Colonic mucosa (tissue), 4 donors: ENCODE results near the gene COPZ1. TPM values are rescaled to one million over a fixed set of nuclear protein-coding genes. Genes with fewer than 3 reads are reported as not detected.

Experiments used
- DNase-seq: peaks from one replicate; pipeline ENCODE4 v3.0.0-alpha.2; 2020
- H3K27ac ChIP-seq: fragments of 200-600 bp; one replicate; pipeline ENCODE4 v1.8.0; 2021
- H3K27me3 ChIP-seq: fragments of 200-600 bp; one replicate; pipeline ENCODE4 v1.8.0; 2021
- H3K36me3 ChIP-seq: fragments of 200-600 bp; one replicate; pipeline ENCODE4 v1.8.0; 2021
- H3K4me1 ChIP-seq: fragments of 200-600 bp; one replicate; pipeline ENCODE4 v1.8.0; 2021; ENCODE audit warnings: mild to moderate bottlenecking
- H3K4me3 ChIP-seq: fragments of 200-600 bp; one replicate; pipeline ENCODE4 v1.8.0; 2021
- H3K9ac ChIP-seq, 2 donors: one replicate each; pipeline ENCODE4 v1.7.0; 2013; ENCODE audit warnings: control low read depth in 2 of 2, low read depth in 2 of 2, low read length in 2 of 2
- H3K9me3 ChIP-seq: fragments of 200-600 bp; one replicate; pipeline ENCODE4 v1.8.0; 2021
- intact Hi-C: fragments of 100-400 bp; cut with DNase I; formaldehyde crosslinking; loops from one replicate; pipeline ENCODE4 v1.14.1; 2022
- total RNA-seq, 2 donors: library from RNA; stranded (reverse); fragmentation: NEBNext Ultra II Directional in 1 of 2; extraction: Animal tissue kit (Norgen Biotek cat#: 25700) in 1 of 2; gene quantifications; one replicate each; pipeline ENCODE4 v1.2.1, GENCODE V29; 2021
- TF ChIP-seq, protein P1 (sequence below): fragments of 200-600 bp; IDR thresholded peaks from one replicate; pipeline ENCODE4 v1.8.0; 2022; ENCODE audit warnings: antibody characterized with exemption, mild to moderate bottlenecking
- donor health status: healthy.
- donor health status: DM: no; HTN: no; CAD: no.
- donor health status: DM: no; HTN: no; CAD: no.

COPZ1 gene
- total RNA-seq, 2 donors from 2014 or later: 164 to 173 TPM

DNA sequence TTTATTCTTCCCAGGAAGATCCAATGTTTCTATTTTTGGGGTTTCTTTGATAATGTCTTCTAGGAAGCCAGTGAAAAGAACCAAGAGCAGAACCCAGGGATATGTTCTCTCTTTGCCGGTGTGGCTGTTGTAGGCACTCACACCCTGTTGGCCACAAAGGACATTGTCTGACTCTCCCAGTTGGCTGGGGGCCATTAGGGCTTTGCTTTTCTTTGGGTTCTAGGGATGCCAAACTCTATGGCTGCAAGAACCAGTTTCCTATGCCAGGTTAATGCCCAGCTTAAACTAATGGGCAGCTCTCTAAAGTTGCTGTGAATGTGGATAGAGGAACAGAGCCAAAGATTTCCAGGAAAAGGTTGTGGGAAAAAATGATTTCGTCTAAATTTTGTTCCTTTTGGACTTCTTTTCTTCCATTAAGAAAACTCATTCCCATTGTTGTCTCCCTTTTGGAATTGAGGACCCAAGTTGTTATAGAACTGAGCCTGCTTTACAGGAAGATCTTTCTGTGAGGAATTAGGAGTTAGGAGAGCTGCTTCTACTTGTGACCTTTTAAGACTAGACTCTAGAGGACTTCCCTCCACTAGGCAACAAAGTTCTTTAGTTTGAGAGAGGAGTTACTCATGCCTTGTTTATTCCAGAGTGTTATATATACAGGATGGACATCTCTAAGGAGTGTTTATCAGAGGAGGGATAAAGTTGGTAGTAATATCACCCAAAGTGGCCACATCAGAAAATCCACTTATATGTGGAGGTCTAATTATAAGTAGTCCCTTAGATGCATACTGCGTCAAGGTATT, 13.1 kb downstream of the COPZ1 start:
- no peaks in the 10 kb centered on the region for H3K4me1 ChIP-seq

DNA sequence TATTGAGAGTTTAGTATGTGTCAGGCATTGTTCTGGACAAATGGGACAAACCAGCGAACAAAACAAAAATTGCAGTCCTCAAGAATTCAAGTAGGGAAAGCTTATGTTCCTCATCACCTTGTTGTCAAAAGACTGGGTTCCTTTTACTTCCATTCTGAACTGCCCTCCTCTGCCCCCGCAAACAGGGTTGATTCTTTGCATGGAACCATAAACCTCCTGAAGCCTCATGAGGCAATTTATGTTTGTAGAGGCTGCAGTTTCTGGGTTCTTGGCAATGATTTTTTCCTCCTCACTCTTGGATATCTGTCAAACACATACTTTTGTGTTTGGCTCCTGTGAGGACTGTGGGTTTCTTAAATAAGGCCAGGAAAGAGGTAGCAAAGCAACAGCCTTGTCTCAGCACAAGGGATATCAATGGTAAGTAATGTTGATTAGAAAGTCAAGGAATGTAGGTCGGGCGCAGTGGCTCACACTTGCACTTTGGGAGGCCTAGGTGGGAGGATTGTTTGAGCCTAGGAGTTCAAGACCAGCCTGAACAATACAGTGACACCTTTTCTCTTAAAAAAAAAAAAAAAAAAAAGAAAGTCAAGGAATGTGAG, 13.9 kb downstream of the COPZ1 start:
- TF ChIP-seq, protein P1, sequence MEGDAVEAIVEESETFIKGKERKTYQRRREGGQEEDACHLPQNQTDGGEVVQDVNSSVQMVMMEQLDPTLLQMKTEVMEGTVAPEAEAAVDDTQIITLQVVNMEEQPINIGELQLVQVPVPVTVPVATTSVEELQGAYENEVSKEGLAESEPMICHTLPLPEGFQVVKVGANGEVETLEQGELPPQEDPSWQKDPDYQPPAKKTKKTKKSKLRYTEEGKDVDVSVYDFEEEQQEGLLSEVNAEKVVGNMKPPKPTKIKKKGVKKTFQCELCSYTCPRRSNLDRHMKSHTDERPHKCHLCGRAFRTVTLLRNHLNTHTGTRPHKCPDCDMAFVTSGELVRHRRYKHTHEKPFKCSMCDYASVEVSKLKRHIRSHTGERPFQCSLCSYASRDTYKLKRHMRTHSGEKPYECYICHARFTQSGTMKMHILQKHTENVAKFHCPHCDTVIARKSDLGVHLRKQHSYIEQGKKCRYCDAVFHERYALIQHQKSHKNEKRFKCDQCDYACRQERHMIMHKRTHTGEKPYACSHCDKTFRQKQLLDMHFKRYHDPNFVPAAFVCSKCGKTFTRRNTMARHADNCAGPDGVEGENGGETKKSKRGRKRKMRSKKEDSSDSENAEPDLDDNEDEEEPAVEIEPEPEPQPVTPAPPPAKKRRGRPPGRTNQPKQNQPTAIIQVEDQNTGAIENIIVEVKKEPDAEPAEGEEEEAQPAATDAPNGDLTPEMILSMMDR: no peak
- intact Hi-C loops: no loop called here
- no peaks in the 10 kb centered on the region for H3K27me3 ChIP-seq
- H3K9me3 ChIP-seq: no peaks in the 10 kb centered on the region
- DNase-seq: no peak
- H3K36me3 ChIP-seq: no peaks in the 10 kb centered on the region
- no peak overlapping the region for H3K4me3 ChIP-seq
- no peak overlapping the region for H3K9ac ChIP-seq
- H3K4me1 ChIP-seq: no peaks in the 10 kb centered on the region
- H3K27ac ChIP-seq: no peak overlapping the region

More for the DNA sequence above, 13.1 kb downstream of the COPZ1 start:
- H3K4me3 ChIP-seq: no peak overlapping the region
- TF ChIP-seq, protein P1: no peak
- intact Hi-C loops: no loop called here
- no peaks in the 10 kb centered on the region for H3K36me3 ChIP-seq
- no peaks in the 10 kb centered on the region for H3K27me3 ChIP-seq
- H3K27ac ChIP-seq: peak overlapping the region; percentile 13
- DNase-seq: no peak
- H3K9ac ChIP-seq: no peak overlapping the region
- H3K9me3 ChIP-seq: no peaks in the 10 kb centered on the region

GRCh38 chr12:54340846-54341245, 15.9 kb downstream of the COPZ1 start:
- Histone ChIP-seq H3K4me1 (no peaks in the 10 kb centered on the region), H3K27me3 (no peaks in the 10 kb centered on the region), H3K4me3 (no peak overlapping the region), H3K9me3 (no peaks in the 10 kb centered on the region), H3K36me3 (peaks cover 9% of the 10 kb centered on the region), H3K9ac (no peak overlapping the region), H3K27ac (no peak overlapping the region)
- DNase-seq: no peak
- intact Hi-C loops: no loop called here
- TF ChIP-seq, protein P1: no peak

- Histone ChIP-seq H3K9me3 (no peaks in the 10 kb centered on the region), H3K27ac (no peak overlapping the region), H3K4me1 (no peaks in the 10 kb centered on the region), H3K4me3 (no peak overlapping the region), H3K36me3 (peaks cover 14% of the 10 kb centered on the region), H3K27me3 (no peaks in the 10 kb centered on the region), H3K9ac (no peak overlapping the region)
- no peak for DNase-seq
- intact Hi-C loops: no loop called here
- TF ChIP-seq, protein P1: no peak
These were observed 16.7 kb downstream of the COPZ1 start for GRCh38 chr12:54341378-54342300.

DNA sequence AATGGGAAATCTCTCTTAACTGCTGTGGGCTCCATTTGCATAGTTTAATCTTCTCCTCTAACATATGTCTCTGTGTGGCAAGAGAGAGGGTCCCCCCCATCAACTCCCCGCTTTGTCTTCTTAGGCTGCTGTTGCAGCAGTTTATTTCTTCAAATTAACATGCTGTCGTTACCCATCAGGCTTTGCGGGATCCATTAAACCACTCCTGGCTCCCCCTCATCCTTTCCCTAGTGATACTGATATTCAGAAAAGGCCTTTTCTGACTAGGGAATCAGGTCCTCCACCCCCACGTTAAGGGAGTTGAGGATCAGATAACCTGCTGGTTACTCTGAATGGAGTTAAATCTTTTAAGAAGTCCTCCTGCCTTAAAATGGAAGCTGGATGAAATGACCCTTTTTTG, 24.1 kb downstream of the COPZ1 start:
- no peak overlapping the region for H3K9ac ChIP-seq
- no peak overlapping the region for H3K27ac ChIP-seq
- peaks cover 36% of the 10 kb centered on the region for H3K36me3 ChIP-seq
- no peaks in the 10 kb centered on the region for H3K9me3 ChIP-seq
- H3K4me3 ChIP-seq: no peak overlapping the region
- no peaks in the 10 kb centered on the region for H3K27me3 ChIP-seq
- no peaks in the 10 kb centered on the region for H3K4me1 ChIP-seq
- TF ChIP-seq, protein P1: no peak
- DNase-seq: no peak
- intact Hi-C loops: no loop called here
